ENCODE results near the gene PROB1.

Gene PROB1

GRCh38 chr5:139430015-139430414 is 35.1 kb upstream of the PROB1 start:
- Histone ChIP-seq H3K4ac (ENCODE audit: low read depth in 1 of 2, low read length in 2 of 2) (no peak overlapping the region), H3K23ac (ENCODE audit: low read length in 2 of 2) (no peak overlapping the region), H3K4me1 (ENCODE audit: control insufficient read depth, insufficient read depth, low read depth, low read length) (peaks cover 6% of the 10 kb centered on the region), H3K36me3 (ENCODE audit: control insufficient read depth in 1 of 2, insufficient read depth in 2 of 2, low read depth in 1 of 2, low read length in 2 of 2) (peaks cover 11 to 46% of the 10 kb centered on the region in 2 experiments), H2BK120ac (ENCODE audit: low read depth, low read length) (no peak overlapping the region), H2AFZ (ENCODE audit: low read depth, low read length) (no peak overlapping the region), H3K9ac (ENCODE audit: low read length) (no peak overlapping the region), H3K14ac (ENCODE audit: low read length in 2 of 2) (no peak overlapping the region), H4K8ac (ENCODE audit: low read length) (no peak overlapping the region), H3K4me2 (ENCODE audit: low read length, poor library complexity, severe bottlenecking) (no peak overlapping the region), H3K79me1 (replicated peaks; ENCODE audit: low read length, poor library complexity, severe bottlenecking) (peaks cover 3% of the 10 kb centered on the region), H2BK12ac (ENCODE audit: low read length in 2 of 2) (no peak overlapping the region), H2BK15ac (ENCODE audit: low read depth, poor library complexity, severe bottlenecking) (no peak overlapping the region), H3K27me3 (ENCODE audit: control insufficient read depth in 1 of 2, insufficient read depth in 1 of 2, low read length in 2 of 2) (no peaks in the 10 kb centered on the region), H4K91ac (ENCODE audit: low read length) (no peak overlapping the region), H3K9me3 (ENCODE audit: control insufficient read depth, low read length) (no peaks in the 10 kb centered on the region), H3K18ac (ENCODE audit: low read depth in 1 of 2, low read length in 2 of 2) (no peak overlapping the region), H2AK5ac (ENCODE audit: low read length, severe bottlenecking) (no peak overlapping the region), H3K27ac (ENCODE audit: low read length, poor library complexity, severe bottlenecking) (no peak overlapping the region), H2BK5ac (ENCODE audit: low read depth, low read length, poor library complexity, severe bottlenecking) (no peak overlapping the region), H3K4me3 (ENCODE audit: insufficient read depth in 1 of 2, low read depth in 1 of 2, low read length in 2 of 2) (no peak overlapping the region)
- no peak for DNase-seq
- no CpG with 5 or more reads among the region's 2 CpGs for WGBS

- H3K4me2 ChIP-seq (ENCODE audit: low read length, poor library complexity, severe bottlenecking), result no peak overlapping the region
- H2BK120ac ChIP-seq (ENCODE audit: low read depth, low read length), result no peak overlapping the region
- H2AFZ ChIP-seq (ENCODE audit: low read depth, low read length), result no peak overlapping the region
- H3K4me1 ChIP-seq (ENCODE audit: control insufficient read depth, insufficient read depth, low read depth, low read length), result peaks cover 6% of the 10 kb centered on the region
- H3K4me3 ChIP-seq (ENCODE audit: insufficient read depth in 1 of 2, low read depth in 1 of 2, low read length in 2 of 2), result no peak overlapping the region
- H3K27me3 ChIP-seq (ENCODE audit: control insufficient read depth in 1 of 2, insufficient read depth in 1 of 2, low read length in 2 of 2), result no peaks in the 10 kb centered on the region
- no peak overlapping the region for H3K18ac ChIP-seq (ENCODE audit: low read depth in 1 of 2, low read length in 2 of 2)
- H3K36me3 ChIP-seq (ENCODE audit: control insufficient read depth in 1 of 2, insufficient read depth in 2 of 2, low read depth in 1 of 2, low read length in 2 of 2), result peaks cover 14 to 41% of the 10 kb centered on the region in 2 experiments
- H3K23ac ChIP-seq (ENCODE audit: low read length in 2 of 2), result no peak overlapping the region
- no peak overlapping the region for H4K8ac ChIP-seq (ENCODE audit: low read length)
- DNase-seq, result peak; percentile 55
- H3K4ac ChIP-seq (ENCODE audit: low read depth in 1 of 2, low read length in 2 of 2), result no peak overlapping the region
- peak overlapping the region; percentile 69 for H2AK5ac ChIP-seq (ENCODE audit: low read length, severe bottlenecking)
- H3K14ac ChIP-seq (ENCODE audit: low read length in 2 of 2), result no peak overlapping the region
- no peak overlapping the region for H4K91ac ChIP-seq (ENCODE audit: low read length)
- H3K9ac ChIP-seq (ENCODE audit: low read length), result peak overlapping the region; percentile 61
- H2BK5ac ChIP-seq (ENCODE audit: low read depth, low read length, poor library complexity, severe bottlenecking), result no peak overlapping the region
- no peak overlapping the region for H2BK12ac ChIP-seq (ENCODE audit: low read length in 2 of 2)
- H3K79me1 ChIP-seq (replicated peaks; ENCODE audit: low read length, poor library complexity, severe bottlenecking), result peaks cover 1% of the 10 kb centered on the region
- H3K27ac ChIP-seq (ENCODE audit: low read length, poor library complexity, severe bottlenecking), result peak overlapping the region; percentile 75
- WGBS, result 75% methylated on average over 8 of the region's 8 CpGs
- no peak overlapping the region for H2BK15ac ChIP-seq (ENCODE audit: low read depth, poor library complexity, severe bottlenecking)
- H3K9me3 ChIP-seq (ENCODE audit: control insufficient read depth, low read length), result no peaks in the 10 kb centered on the region
Measured at GRCh38 chr5:139426203-139426885, 31.4 kb upstream of the PROB1 start.

DNA sequence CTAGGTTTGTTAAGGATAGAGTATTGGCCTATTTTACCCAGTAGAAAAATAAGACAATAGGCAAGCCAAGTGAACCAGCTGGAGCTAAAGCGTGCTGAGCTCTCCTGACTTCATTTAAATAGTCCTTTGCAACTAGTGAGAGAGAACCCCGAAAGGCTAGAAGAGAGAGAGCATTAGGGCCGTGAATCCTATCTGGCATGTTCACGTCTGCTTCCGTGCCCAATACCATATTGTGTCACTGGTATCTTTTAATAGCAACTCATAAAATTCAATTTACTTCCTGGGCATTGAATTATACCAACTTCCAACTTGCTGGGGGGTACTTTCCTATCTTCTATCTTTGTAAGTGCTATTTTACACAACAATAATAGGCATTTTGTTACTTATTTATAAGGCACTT is 30.6 kb upstream of the PROB1 start:
- Histone ChIP-seq H3K4me3 (ENCODE audit: insufficient read depth in 1 of 2, low read depth in 1 of 2, low read length in 2 of 2) (no peak overlapping the region), H2BK5ac (ENCODE audit: low read depth, low read length, poor library complexity, severe bottlenecking) (no peak overlapping the region), H3K9ac (ENCODE audit: low read length) (no peak overlapping the region), H2BK15ac (ENCODE audit: low read depth, poor library complexity, severe bottlenecking) (no peak overlapping the region), H3K14ac (ENCODE audit: low read length in 2 of 2) (no peak overlapping the region), H2BK12ac (ENCODE audit: low read length in 2 of 2) (no peak overlapping the region), H3K4ac (ENCODE audit: low read depth in 1 of 2, low read length in 2 of 2) (no peak overlapping the region), H3K4me2 (ENCODE audit: low read length, poor library complexity, severe bottlenecking) (no peak overlapping the region), H3K27ac (ENCODE audit: low read length, poor library complexity, severe bottlenecking) (no peak overlapping the region), H2AFZ (ENCODE audit: low read depth, low read length) (no peak overlapping the region), H3K27me3 (ENCODE audit: control insufficient read depth in 1 of 2, insufficient read depth in 1 of 2, low read length in 2 of 2) (no peaks in the 10 kb centered on the region), H3K18ac (ENCODE audit: low read depth in 1 of 2, low read length in 2 of 2) (no peak overlapping the region), H3K4me1 (ENCODE audit: control insufficient read depth, insufficient read depth, low read depth, low read length) (peaks cover 6% of the 10 kb centered on the region), H2AK5ac (ENCODE audit: low read length, severe bottlenecking) (no peak overlapping the region), H3K36me3 (ENCODE audit: control insufficient read depth in 1 of 2, insufficient read depth in 2 of 2, low read depth in 1 of 2, low read length in 2 of 2) (peaks cover 14 to 47% of the 10 kb centered on the region in 2 experiments), H3K9me3 (ENCODE audit: control insufficient read depth, low read length) (no peaks in the 10 kb centered on the region), H3K23ac (ENCODE audit: low read length in 2 of 2) (no peak overlapping the region), H3K79me1 (replicated peaks; ENCODE audit: low read length, poor library complexity, severe bottlenecking) (peaks cover 1% of the 10 kb centered on the region), H4K91ac (ENCODE audit: low read length) (no peak overlapping the region), H2BK120ac (ENCODE audit: low read depth, low read length) (no peak overlapping the region), H4K8ac (ENCODE audit: low read length) (no peak overlapping the region)
- WGBS, result 98% methylated on average over 4 of the region's 5 CpGs
- DNase-seq, result no peak

- no peak overlapping the region for H2BK5ac ChIP-seq (ENCODE audit: low read depth, low read length, poor library complexity, severe bottlenecking)
- H3K14ac ChIP-seq (ENCODE audit: low read length in 2 of 2), result no peak overlapping the region
- no peak overlapping the region for H3K4me3 ChIP-seq (ENCODE audit: insufficient read depth in 1 of 2, low read depth in 1 of 2, low read length in 2 of 2)
- H3K9me3 ChIP-seq (ENCODE audit: control insufficient read depth, low read length), result no peaks in the 10 kb centered on the region
- H3K27ac ChIP-seq (ENCODE audit: low read length, poor library complexity, severe bottlenecking), result no peak overlapping the region
- no peak overlapping the region for H4K91ac ChIP-seq (ENCODE audit: low read length)
- H3K18ac ChIP-seq (ENCODE audit: low read depth in 1 of 2, low read length in 2 of 2), result no peak overlapping the region
- DNase-seq, result peak; percentile 77
- H2AK5ac ChIP-seq (ENCODE audit: low read length, severe bottlenecking), result no peak overlapping the region
- H3K79me1 ChIP-seq (replicated peaks; ENCODE audit: low read length, poor library complexity, severe bottlenecking), result peaks cover 3% of the 10 kb centered on the region
- H3K36me3 ChIP-seq (ENCODE audit: control insufficient read depth in 1 of 2, insufficient read depth in 2 of 2, low read depth in 1 of 2, low read length in 2 of 2), result peaks cover 21 to 62% of the 10 kb centered on the region in 2 experiments
- no peak overlapping the region for H3K23ac ChIP-seq (ENCODE audit: low read length in 2 of 2)
- 38% methylated on average over 3 of the region's 5 CpGs for WGBS
- H3K4me1 ChIP-seq (ENCODE audit: control insufficient read depth, insufficient read depth, low read depth, low read length), result peaks cover 8% of the 10 kb centered on the region
- peak overlapping the region; percentile 8 for H3K4me2 ChIP-seq (ENCODE audit: low read length, poor library complexity, severe bottlenecking)
- H4K8ac ChIP-seq (ENCODE audit: low read length), result no peak overlapping the region
- no peak overlapping the region for H2BK12ac ChIP-seq (ENCODE audit: low read length in 2 of 2)
- no peaks in the 10 kb centered on the region for H3K27me3 ChIP-seq (ENCODE audit: control insufficient read depth in 1 of 2, insufficient read depth in 1 of 2, low read length in 2 of 2)
- H2BK120ac ChIP-seq (ENCODE audit: low read depth, low read length), result no peak overlapping the region
- no peak overlapping the region for H2AFZ ChIP-seq (ENCODE audit: low read depth, low read length)
- peak overlapping the region; percentile 64 for H3K9ac ChIP-seq (ENCODE audit: low read length)
- H3K4ac ChIP-seq (ENCODE audit: low read depth in 1 of 2, low read length in 2 of 2), result no peak overlapping the region
- H2BK15ac ChIP-seq (ENCODE audit: low read depth, poor library complexity, severe bottlenecking), result no peak overlapping the region
Measured at GRCh38 chr5:139422307-139422893, 27.5 kb upstream of the PROB1 start.

All from mesenchymal stem cell (in vitro differentiated cells and primary cell).